Stimulated activated naive CD8-positive, alpha-beta T cell treated with anti-CD3 and anti-CD28 coated beads, Interleukin-15, Interleukin-2, amounts not matched to agents 100 ng/mL and 50 ng/mL, for 24 hours (primary cell): ENCODE data around the gene SLC2A9.

Experiments
- H3K27ac Mint-ChIP-seq: one replicate; pipeline ENCODE4 v1.8.0; 2021; ENCODE audit warnings: mild to moderate bottlenecking, mixed read lengths
- H3K27me3 Mint-ChIP-seq: one replicate; pipeline ENCODE4 v1.8.0; 2021; ENCODE audit warnings: mixed read lengths
- H3K36me3 Mint-ChIP-seq: one replicate; pipeline ENCODE4 v1.8.0; 2021; ENCODE audit warnings: low read depth, mixed read lengths
- H3K4me1 Mint-ChIP-seq: one replicate; pipeline ENCODE4 v1.8.0; 2021; ENCODE audit warnings: low read depth, mixed read lengths
- H3K4me3 Mint-ChIP-seq: one replicate; pipeline ENCODE4 v1.8.0; 2021; ENCODE audit warnings: mild to moderate bottlenecking, mixed read lengths
- H3K9me3 Mint-ChIP-seq: one replicate; pipeline ENCODE4 v1.8.0; 2021; ENCODE audit warnings: mixed read lengths

The SLC2A9 gene

DNA sequence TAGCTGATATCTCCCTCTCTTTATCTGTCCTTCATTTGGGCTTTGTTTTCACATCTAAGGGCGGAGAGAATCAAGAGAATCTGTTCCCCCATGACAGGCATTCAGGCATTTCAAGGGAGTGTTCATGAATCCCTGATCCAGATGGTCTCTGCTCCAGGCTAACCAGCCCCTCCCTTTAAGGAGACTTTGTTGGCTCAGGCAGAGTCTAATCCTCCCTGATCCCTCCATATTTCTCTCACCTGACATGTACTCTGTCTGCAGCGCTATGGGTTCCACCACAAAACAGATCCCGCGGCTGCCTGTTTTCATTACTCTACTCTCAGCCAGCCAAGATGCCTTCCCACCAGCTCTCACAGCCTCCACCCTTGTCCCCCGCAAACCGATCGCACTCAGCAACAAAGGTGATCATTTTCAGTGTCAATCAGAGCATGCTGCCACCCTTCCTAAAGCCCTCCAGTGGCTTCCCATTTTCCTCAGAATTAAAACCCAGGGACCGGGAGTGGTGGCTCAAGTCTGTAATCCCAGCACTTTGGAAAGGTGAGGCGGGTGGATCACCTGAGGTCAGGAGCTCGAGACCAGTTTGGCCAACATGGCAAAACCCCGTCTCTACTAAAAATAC is 30.3 kb upstream of the SLC2A9 start:
- Mint-ChIP-seq H3K4me3 (no peak overlapping the region), H3K4me1 (peaks cover 11% of the 10 kb centered on the region), H3K36me3 (peaks cover 16% of the 10 kb centered on the region), H3K27me3 (no peaks in the 10 kb centered on the region), H3K9me3 (no peaks in the 10 kb centered on the region), H3K27ac (no peak overlapping the region)

DNA sequence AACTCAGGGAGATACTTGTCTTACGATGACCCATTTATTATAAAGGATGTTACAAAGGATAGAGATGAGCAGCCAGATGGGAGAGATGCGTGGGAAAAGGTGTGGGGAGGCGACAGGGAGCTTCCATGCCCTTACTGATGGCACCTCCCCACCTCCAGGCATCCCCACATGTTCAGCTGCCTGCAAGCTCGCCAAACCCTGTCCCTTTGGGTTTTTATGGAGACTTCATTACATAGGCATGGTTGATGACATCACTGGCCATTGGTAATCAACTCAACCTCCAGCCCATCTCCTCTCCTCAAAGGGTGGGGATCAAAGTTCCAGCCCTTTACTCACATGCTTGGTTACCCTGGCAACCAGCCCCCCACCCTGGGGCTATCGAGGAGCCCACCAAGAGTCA is 29.4 kb upstream of the SLC2A9 start:
- Mint-ChIP-seq H3K27ac (no peak overlapping the region), H3K27me3 (no peaks in the 10 kb centered on the region), H3K4me1 (peaks cover 11% of the 10 kb centered on the region)

DNA sequence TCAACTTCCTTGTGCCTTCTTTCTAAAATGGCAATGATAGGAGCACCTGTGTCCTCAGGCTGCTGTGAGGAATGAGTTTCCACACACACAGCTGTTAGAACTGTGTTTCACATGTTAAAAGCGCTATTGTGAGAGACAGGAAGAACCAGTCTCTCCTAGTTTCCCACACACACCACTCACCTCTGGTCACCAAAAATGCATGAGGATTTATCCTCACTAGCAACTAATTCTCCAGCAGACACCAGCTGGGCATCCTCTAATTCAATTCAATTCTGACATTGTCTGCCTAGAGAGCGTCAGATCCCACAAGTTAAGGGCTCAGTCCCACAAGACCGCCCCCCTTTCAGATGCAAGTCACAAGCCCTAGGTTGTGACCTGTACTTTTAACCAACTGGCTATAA is 29.0 kb upstream of the SLC2A9 start:
- Mint-ChIP-seq H3K9me3 (no peaks in the 10 kb centered on the region), H3K27ac (no peak overlapping the region), H3K4me1 (peaks cover 11% of the 10 kb centered on the region), H3K36me3 (peaks cover 4% of the 10 kb centered on the region), H3K4me3 (no peak overlapping the region), H3K27me3 (no peaks in the 10 kb centered on the region)

More for the DNA sequence above, 29.4 kb upstream of the SLC2A9 start:
- H3K36me3 Mint-ChIP-seq = peaks cover 7% of the 10 kb centered on the region
- H3K4me3 Mint-ChIP-seq = no peak overlapping the region
- no peaks in the 10 kb centered on the region for H3K9me3 Mint-ChIP-seq

DNA sequence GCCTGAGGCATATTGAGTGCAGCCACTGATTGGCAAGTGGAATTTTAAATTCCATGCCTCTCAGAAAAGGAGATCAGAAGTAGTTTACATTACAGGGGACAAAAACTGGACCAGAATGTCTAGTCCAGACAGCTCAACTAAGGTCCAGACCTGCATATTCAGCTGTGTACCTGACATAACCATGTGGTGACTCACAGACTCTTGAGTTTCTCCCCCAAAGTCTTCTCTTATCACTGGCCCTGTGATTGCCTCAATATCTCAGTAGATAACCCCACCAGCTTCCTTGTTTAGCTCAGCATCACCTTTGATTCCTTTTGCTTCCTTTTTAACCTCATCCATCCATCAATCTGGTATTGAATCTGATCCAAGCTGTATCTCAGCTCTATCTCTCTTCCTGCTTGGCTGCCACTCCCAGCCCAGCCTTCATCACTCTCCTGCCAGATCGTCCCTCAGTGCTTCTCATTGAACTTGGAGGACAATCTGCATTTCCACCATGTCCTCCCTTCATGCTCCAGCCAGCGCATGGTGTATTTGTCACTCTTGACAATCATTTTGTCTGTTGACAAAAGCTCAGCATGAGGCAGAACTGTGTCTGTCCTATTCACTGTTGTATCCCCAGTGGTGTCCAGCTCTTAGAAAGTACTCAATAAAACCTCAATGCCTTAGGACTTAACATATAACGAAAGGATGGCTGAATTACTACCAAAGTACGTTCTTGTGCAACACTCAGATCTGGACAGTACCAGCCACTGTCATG is 27.8 kb upstream of the SLC2A9 start:
- H3K27me3 Mint-ChIP-seq = no peaks in the 10 kb centered on the region
- H3K4me3 Mint-ChIP-seq = no peak overlapping the region
- peaks cover 11% of the 10 kb centered on the region for H3K4me1 Mint-ChIP-seq
- no peaks in the 10 kb centered on the region for H3K9me3 Mint-ChIP-seq
- no peak overlapping the region for H3K27ac Mint-ChIP-seq
- peaks cover 4% of the 10 kb centered on the region for H3K36me3 Mint-ChIP-seq

DNA sequence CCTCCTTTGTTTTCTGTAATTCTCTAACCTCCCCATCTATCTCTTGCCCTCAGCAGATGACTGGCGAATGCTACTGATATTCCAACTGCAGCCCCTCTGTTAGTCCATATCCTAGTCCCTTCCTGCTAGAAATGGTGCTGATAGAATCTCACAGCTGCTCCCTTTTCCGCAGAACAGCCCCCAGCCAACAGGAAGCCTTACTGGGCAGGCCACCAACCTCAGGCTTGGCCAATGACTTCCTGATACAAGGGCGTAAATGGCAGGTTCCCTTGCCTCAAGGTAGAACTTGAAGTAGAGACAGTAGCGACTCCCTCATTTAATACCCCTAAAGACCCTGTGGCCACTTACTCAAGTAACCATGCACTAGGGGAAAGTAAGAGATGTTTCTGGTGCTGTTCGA is 26.7 kb upstream of the SLC2A9 start:
- peaks cover 6% of the 10 kb centered on the region for H3K9me3 Mint-ChIP-seq
- no peaks in the 10 kb centered on the region for H3K27me3 Mint-ChIP-seq
- H3K27ac Mint-ChIP-seq = no peak overlapping the region

DNA sequence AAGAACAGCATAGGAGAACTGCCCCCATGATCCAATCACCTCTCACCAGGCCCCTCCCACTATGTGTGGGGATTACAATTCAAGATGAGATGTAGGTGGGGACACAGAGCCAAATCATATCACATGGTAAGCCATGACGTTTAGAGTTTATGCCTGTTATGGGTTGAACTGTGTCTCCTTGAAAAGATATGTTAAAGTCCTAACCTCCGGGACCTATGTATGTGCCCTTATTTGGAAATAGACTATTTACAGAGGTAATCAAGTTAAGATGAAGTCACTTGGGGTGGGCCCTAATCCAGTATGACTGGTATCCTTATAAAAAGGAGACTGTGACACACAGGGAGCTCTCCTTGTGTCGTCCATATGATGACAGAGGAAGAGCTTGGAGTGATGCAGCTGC is 25.2 kb upstream of the SLC2A9 start:
- no peaks in the 10 kb centered on the region for H3K27me3 Mint-ChIP-seq
- peaks cover 20% of the 10 kb centered on the region for H3K36me3 Mint-ChIP-seq
- H3K9me3 Mint-ChIP-seq = peaks cover 14% of the 10 kb centered on the region
- no peak overlapping the region for H3K27ac Mint-ChIP-seq
- no peak overlapping the region for H3K4me3 Mint-ChIP-seq
- peaks cover 8% of the 10 kb centered on the region for H3K4me1 Mint-ChIP-seq

More for the DNA sequence above, 26.7 kb upstream of the SLC2A9 start:
- Mint-ChIP-seq H3K4me3 (no peak overlapping the region), H3K4me1 (peaks cover 11% of the 10 kb centered on the region), H3K36me3 (peaks cover 10% of the 10 kb centered on the region)

DNA sequence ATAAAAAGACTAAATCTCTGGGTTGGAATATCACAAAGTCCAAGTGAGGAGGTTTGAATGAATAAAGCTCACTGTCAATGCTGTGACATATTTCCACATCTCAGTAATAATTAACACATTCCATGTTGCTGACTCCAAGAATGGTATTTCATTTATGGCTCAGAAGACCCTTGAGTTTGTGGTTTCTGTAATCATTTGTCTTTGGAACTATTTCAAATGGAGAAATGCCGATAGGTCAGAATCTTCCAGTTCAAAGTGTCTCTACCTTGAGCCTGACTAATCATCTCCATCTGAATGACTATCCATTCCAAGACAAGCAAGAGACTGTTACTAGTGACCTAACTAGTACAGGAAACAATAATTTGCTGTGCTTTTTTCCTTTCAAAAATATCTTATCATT is 24.2 kb upstream of the SLC2A9 start:
- peaks cover 20% of the 10 kb centered on the region for H3K36me3 Mint-ChIP-seq
- peaks cover 8% of the 10 kb centered on the region for H3K4me1 Mint-ChIP-seq
- H3K9me3 Mint-ChIP-seq = peaks cover 14% of the 10 kb centered on the region
- no peak overlapping the region for H3K27ac Mint-ChIP-seq
- no peaks in the 10 kb centered on the region for H3K27me3 Mint-ChIP-seq
- H3K4me3 Mint-ChIP-seq = no peak overlapping the region

DNA sequence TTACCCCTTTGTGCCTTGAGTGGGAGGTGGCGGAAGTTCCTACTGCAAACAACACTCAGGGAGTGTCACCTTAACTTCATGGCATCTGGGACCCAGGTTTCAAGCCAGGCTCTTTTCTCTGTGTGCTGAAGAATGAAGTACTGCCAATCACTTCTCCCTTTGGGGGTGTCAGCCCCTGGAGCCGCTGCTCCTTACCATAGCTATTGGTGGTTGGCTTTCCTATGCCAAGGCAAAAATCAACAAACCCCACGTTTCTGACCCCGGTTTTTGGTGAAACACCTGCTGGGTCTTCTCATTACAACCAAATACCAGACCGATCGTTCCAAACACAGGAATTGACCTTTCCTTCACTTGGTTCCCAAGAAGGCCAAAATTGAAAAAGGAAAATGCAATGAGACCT is 19.7 kb upstream of the SLC2A9 start:
- no peaks in the 10 kb centered on the region for H3K4me1 Mint-ChIP-seq
- H3K9me3 Mint-ChIP-seq = peaks cover 14% of the 10 kb centered on the region
- H3K27me3 Mint-ChIP-seq = no peaks in the 10 kb centered on the region
- peaks cover 32% of the 10 kb centered on the region for H3K36me3 Mint-ChIP-seq
- H3K4me3 Mint-ChIP-seq = no peak overlapping the region
- H3K27ac Mint-ChIP-seq = no peak overlapping the region

DNA sequence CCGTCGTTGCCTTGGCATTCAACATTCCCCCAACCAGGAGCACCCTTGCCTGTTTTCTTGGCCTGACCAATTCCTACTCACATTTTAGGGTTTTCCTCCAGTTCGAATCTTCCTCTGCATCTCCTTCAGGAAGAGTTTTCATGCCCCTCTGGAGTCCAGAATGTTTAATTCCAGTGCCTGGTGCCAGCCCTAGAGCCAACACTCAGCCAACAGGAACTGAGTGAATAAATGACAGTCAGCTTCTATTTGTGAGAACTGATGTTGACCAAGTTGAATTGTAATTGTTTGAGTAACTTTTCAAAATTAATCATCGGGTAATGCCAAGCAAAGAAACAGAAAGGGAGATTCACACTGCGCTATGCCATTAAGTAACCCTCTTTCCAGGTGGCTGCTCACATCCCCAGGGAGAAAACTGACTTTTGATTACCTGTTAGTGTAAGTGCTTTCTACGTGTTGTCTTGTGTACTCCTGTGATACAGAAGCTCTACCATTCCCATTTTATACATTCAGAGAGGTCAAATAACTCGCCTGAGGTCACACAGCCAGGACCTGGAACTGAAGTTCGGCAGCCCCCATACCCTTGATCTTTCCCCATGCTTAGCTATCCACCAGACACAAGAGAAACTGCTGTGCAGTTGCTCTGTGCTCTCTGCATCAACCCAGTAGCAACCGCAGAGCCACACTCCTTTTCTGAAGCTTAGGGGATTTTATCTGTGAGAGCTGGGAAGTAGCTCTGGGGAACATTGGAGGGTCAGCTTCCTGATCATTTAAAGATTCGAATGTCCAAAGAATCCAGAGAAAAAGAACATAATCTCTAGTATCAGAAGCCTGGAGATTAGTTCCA is 19.0 kb upstream of the SLC2A9 start:
- Mint-ChIP-seq H3K27me3 (no peaks in the 10 kb centered on the region), H3K4me3 (no peak overlapping the region), H3K4me1 (no peaks in the 10 kb centered on the region), H3K27ac (no peak overlapping the region), H3K9me3 (peaks cover 14% of the 10 kb centered on the region), H3K36me3 (peaks cover 32% of the 10 kb centered on the region)

DNA sequence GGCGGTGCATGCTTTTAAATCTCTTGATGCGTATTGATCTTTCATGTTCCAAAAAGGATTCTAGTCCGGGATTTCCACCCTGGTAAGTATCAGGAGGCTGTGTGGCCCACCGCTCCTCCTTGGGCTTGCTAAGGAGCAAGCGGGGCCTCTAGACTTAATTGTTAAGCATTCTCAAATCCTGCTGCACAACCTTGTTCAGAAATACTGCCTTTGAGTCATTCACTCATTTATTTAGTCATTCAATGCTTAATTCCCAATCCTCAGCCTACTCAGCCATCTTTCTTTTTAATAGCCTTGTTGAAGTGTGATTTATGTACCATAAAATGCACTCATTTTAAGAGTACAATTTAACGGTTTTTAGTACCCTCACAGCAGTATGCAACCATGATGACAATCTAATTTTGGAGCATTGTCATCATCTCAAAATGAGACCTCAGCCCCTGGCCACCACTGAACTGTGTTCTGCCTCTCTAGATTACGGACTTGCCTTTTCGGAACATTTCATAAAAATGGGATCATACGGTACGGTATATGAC is 15.6 kb upstream of the SLC2A9 start:
- Mint-ChIP-seq H3K4me1 (peaks cover 16% of the 10 kb centered on the region), H3K9me3 (no peaks in the 10 kb centered on the region), H3K27ac (no peak overlapping the region), H3K36me3 (peaks cover 16% of the 10 kb centered on the region), H3K4me3 (no peak overlapping the region), H3K27me3 (peaks cover 4% of the 10 kb centered on the region)

DNA sequence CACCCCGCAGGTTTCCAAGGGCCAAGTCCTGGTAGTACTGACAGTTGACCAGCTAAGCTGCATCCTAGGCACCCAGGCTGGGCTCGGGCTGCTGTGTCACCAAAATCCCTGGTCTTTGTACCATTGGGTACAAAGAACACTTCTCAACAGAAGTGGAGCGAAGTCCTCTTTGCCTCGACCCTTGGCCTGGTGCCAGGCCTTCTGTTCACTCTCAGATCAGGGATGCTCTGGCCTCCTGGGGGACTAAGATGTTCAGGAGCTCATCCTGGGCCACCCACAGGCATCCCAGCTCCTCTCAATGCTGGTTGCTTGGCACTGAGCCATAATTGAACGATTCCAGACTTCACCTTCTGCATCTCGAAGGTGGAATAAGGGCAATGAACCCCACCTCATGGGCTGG is 13.8 kb upstream of the SLC2A9 start:
- Mint-ChIP-seq H3K4me3 (no peak overlapping the region), H3K4me1 (peaks cover 16% of the 10 kb centered on the region), H3K9me3 (no peaks in the 10 kb centered on the region), H3K27ac (no peak overlapping the region), H3K27me3 (peaks cover 4% of the 10 kb centered on the region), H3K36me3 (peaks cover 15% of the 10 kb centered on the region)

DNA sequence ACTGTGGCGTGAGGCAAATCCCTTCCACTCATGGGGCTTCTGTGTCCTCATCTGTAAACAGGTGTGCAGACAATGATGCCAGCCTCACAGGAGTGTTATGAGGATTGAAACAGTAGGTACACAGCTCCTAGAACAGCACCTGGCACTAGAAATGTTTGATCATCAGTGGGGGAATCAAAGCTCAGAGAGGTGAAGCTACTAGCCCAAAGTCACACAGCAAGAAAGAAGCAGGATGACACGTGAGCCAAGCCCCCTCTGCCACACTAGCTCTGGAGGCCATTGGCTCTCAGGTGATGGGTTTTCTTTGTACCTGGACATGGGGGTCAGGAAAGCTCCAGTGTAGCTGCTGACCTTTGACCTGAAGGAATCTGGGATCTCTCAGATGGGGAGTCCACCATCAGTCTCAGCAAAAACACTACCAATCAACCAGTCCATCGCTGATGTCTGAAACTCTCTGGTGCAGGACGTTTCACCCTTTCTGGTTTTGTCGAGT is 13.4 kb upstream of the SLC2A9 start:
- H3K4me3 Mint-ChIP-seq = no peak overlapping the region
- peaks cover 16% of the 10 kb centered on the region for H3K4me1 Mint-ChIP-seq
- peaks cover 4% of the 10 kb centered on the region for H3K27me3 Mint-ChIP-seq
- H3K27ac Mint-ChIP-seq = no peak overlapping the region
- H3K36me3 Mint-ChIP-seq = peaks cover 10% of the 10 kb centered on the region
- no peaks in the 10 kb centered on the region for H3K9me3 Mint-ChIP-seq

DNA sequence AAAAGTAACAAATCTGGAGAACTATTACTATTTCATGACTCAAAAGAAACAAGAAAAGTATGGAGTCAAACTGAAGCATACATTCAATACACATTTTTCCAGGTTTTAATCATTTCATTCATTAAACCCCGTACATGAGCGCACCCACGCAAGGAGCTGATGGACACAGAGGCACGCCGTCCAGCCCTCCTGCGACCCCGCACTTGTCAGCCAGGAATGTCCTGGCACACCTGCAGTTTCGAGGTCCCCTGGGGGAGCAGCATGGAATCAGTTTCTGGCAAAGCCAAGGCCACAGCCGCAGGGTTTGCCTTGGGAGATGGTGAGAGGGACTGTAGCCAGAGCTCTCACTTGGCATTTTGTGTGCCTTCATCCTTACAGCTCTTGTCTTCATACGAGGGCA is 12.8 kb upstream of the SLC2A9 start:
- no peak overlapping the region for H3K4me3 Mint-ChIP-seq
- peaks cover 5% of the 10 kb centered on the region for H3K36me3 Mint-ChIP-seq
- H3K9me3 Mint-ChIP-seq = no peaks in the 10 kb centered on the region
- peak overlapping the region; percentile 53 for H3K27ac Mint-ChIP-seq
- peaks cover 4% of the 10 kb centered on the region for H3K27me3 Mint-ChIP-seq
- H3K4me1 Mint-ChIP-seq = peaks cover 16% of the 10 kb centered on the region

DNA sequence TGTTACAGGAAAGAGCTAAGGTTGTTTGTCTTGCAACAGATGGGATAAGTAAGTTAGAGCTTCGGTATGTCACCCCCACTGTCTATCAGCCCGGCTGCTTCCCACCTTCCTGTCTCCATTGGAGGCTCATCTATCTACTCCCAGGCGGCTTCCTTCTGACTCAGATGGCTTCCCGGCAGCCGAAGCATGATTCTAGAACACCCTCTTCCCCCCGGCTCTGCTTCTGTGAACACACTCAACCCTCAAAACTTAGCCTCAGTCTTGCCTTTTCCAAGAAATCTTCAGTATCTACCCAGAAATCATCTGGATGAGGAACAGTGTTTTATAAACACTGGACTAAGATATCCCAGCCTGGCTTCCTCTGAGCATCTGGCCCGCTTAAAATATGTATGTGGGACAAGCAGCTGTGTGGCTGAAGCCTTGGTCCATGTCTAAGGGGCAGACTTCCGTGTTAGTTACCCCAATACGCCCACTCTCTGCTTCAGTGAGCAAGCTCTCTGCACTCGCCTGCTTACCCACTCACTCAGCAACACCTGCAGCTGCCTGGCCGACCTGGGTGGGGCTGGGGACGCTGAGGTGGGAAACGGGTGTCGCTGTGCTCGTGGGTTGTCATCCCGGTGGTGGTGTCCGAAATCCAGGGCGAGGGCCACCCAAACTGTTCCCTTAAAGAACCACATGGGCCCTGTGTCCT is 12.0 kb upstream of the SLC2A9 start:
- H3K9me3 Mint-ChIP-seq = no peaks in the 10 kb centered on the region
- peaks cover 4% of the 10 kb centered on the region for H3K36me3 Mint-ChIP-seq
- H3K27me3 Mint-ChIP-seq = peaks cover 4% of the 10 kb centered on the region
- H3K27ac Mint-ChIP-seq = no peak overlapping the region
- H3K4me1 Mint-ChIP-seq = peaks cover 16% of the 10 kb centered on the region
- H3K4me3 Mint-ChIP-seq = no peak overlapping the region
